Stimulated activated CD4-positive, alpha-beta T cell treated with anti-CD3 and anti-CD28 coated beads, Interleukin-12 subunit alpha, Interleukin-12 subunit beta, amount 100 ng/mL, for 4 hours (primary cell): Measurements from ENCODE around the gene CCDC78.

Experiments used
- DNase-seq: peaks from one replicate; pipeline ENCODE4 v3.0.0-alpha.2; 2020

The CCDC78 gene

GRCh38 chr16:736936-737481 is 10.8 kb upstream of the CCDC78 start:
- no peak for DNase-seq

- no peak for DNase-seq
Observed at GRCh38 chr16:735982-736453, 9.8 kb upstream of the CCDC78 start.

- no peak for DNase-seq
Observed at GRCh38 chr16:734981-735881, 9.0 kb upstream of the CCDC78 start.

- DNase-seq, result no peak
Observed at GRCh38 chr16:734208-734980, 8.2 kb upstream of the CCDC78 start.

- peak; percentile 49 for DNase-seq
Observed at GRCh38 chr16:733382-734207, 7.4 kb upstream of the CCDC78 start.

- no peak for DNase-seq
Observed at GRCh38 chr16:732936-733335, 6.7 kb upstream of the CCDC78 start.

- no peak for DNase-seq
Observed at GRCh38 chr16:732332-732731, 6.1 kb upstream of the CCDC78 start.

- no peak for DNase-seq
Observed at GRCh38 chr16:730666-731509, 4.6 kb upstream of the CCDC78 start.

- DNase-seq, result no peak
Observed at GRCh38 chr16:729768-730665, 3.8 kb upstream of the CCDC78 start.

GRCh38 chr16:728890-729744 is 2.9 kb upstream of the CCDC78 start:
- DNase-seq, result no peak

- peak; percentile 55 for DNase-seq
Observed at GRCh38 chr16:728131-728889, 2.1 kb upstream of the CCDC78 start.

- DNase-seq, result no peak
Observed at GRCh38 chr16:727291-727977, 1.2 kb upstream of the CCDC78 start.

GRCh38 chr16:726188-726437 is 130 bp downstream of the CCDC78 start:
- DNase-seq, result no peak

- no peak for DNase-seq
Observed at GRCh38 chr16:725463-726187, 618 bp downstream of the CCDC78 start.

GRCh38 chr16:725041-725376 is 1.2 kb downstream of the CCDC78 start:
- no peak for DNase-seq

GRCh38 chr16:724188-725040 is 1.8 kb downstream of the CCDC78 start:
- no peak for DNase-seq

- no peak for DNase-seq
Observed at GRCh38 chr16:723695-724094, 2.5 kb downstream of the CCDC78 start.
